B cell (primary cell): Measurements from ENCODE around the gene PTPRN2.

Experiments
- CTCF ChIP-seq: fragments of 200-600 bp; IDR thresholded peaks from one replicate; pipeline ENCODE4 v1.8.0; 2022; ENCODE audit warnings: antibody characterized with exemption, mild to moderate bottlenecking
- EZH2 ChIP-seq: IDR thresholded peaks from 2 replicates; pipeline ENCODE4 v1.6.1; 2012; ENCODE audit warnings: borderline replicate concordance, low read depth, mild to moderate bottlenecking, moderate library complexity, low read length; ENCODE audit not compliant: insufficient read depth, poor library complexity, severe bottlenecking

DNA sequence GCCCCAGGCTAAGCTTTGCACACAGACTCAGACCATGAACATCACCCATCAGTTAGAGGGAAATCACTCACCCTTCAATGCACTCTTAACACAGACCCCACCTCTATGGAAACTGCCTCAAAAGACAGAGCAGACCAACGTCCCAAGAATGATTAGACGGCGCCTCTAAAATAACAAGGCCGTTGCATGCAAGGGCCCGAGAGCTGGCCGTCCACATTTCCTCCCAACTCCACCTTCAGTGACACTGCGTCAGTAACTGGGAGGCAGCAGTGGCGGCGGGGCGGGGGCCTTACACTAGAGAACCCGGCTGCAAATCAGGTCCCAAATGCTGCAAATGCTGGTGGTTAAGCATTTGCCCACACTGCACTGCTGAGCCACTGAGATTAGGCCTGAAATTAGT lies 115.0 kb downstream of the PTPRN2 start:
- TF ChIP-seq CTCF, result no peak
- no peak for TF ChIP-seq EZH2
